ENCODE data around the gene FLT1. TPM values are rescaled to one million over a fixed set of nuclear protein-coding genes. Genes with fewer than 3 reads are reported as not detected.

Gene FLT1
- total RNA-seq, 1 donor from 2014 or later: not detected

- H3K36me3 ChIP-seq (ENCODE audit: control insufficient read depth, insufficient read depth, low read length): no peaks in the 10 kb centered on the region
- FAIRE-seq (no peak), DNase-seq (ENCODE audit: low read depth) (no peak)
- no peak overlapping the region for H3K4me3 ChIP-seq (ENCODE audit: low read depth, low read length)
- TF ChIP-seq CTCF (IDR thresholded peaks at IDR 0.05; ENCODE audit: insufficient read depth, low read length, severe bottlenecking): no peak
- H3K27me3 ChIP-seq (ENCODE audit: control insufficient read depth, insufficient read depth, low read length): no peaks in the 10 kb centered on the region
Observed at GRCh38 chr13:28316129-28316528, 178.8 kb downstream of the FLT1 start.

DNA sequence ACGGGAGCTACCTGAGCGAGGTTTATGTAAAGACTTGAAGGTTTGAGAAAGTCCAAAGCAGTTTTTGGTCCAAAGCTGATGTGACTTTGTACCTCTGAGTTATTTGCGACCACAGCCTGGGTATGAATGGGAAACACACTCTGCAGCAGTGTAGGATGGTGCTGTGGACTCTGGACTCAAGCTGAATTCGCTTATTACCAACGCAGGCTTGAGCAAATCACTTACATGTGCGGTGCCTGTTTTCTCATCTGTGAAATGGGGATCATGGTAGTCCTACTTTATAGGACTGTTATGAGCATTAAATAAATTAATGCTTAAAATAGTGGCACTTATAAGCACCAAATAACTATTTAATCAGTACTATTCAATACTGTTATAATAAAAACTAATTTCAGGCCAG lies 180.0 kb downstream of the FLT1 start:
- H3K4me3 ChIP-seq (ENCODE audit: low read depth, low read length): no peak overlapping the region
- TF ChIP-seq CTCF (IDR thresholded peaks at IDR 0.05; ENCODE audit: insufficient read depth, low read length, severe bottlenecking): no peak
- H3K36me3 ChIP-seq (ENCODE audit: control insufficient read depth, insufficient read depth, low read length): no peaks in the 10 kb centered on the region
- no peaks in the 10 kb centered on the region for H3K27me3 ChIP-seq (ENCODE audit: control insufficient read depth, insufficient read depth, low read length)
- FAIRE-seq (no peak), DNase-seq (ENCODE audit: low read depth) (no peak)

- H3K36me3 ChIP-seq (ENCODE audit: control insufficient read depth, insufficient read depth, low read length): no peaks in the 10 kb centered on the region
- FAIRE-seq (no peak), DNase-seq (ENCODE audit: low read depth) (no peak)
- no peak overlapping the region for H3K4me3 ChIP-seq (ENCODE audit: low read depth, low read length)
- TF ChIP-seq CTCF (IDR thresholded peaks at IDR 0.05; ENCODE audit: insufficient read depth, low read length, severe bottlenecking): no peak
- no peaks in the 10 kb centered on the region for H3K27me3 ChIP-seq (ENCODE audit: control insufficient read depth, insufficient read depth, low read length)
Observed at GRCh38 chr13:28313579-28313978, 181.3 kb downstream of the FLT1 start.

GRCh38 chr13:28306325-28306724 lies 188.6 kb downstream of the FLT1 start:
- H3K36me3 ChIP-seq (ENCODE audit: control insufficient read depth, insufficient read depth, low read length): no peaks in the 10 kb centered on the region
- no peaks in the 10 kb centered on the region for H3K27me3 ChIP-seq (ENCODE audit: control insufficient read depth, insufficient read depth, low read length)
- DNase-seq (ENCODE audit: low read depth) (no peak), FAIRE-seq (no peak)
- TF ChIP-seq CTCF (IDR thresholded peaks at IDR 0.05; ENCODE audit: insufficient read depth, low read length, severe bottlenecking): no peak
- no peak overlapping the region for H3K4me3 ChIP-seq (ENCODE audit: low read depth, low read length)

DNA sequence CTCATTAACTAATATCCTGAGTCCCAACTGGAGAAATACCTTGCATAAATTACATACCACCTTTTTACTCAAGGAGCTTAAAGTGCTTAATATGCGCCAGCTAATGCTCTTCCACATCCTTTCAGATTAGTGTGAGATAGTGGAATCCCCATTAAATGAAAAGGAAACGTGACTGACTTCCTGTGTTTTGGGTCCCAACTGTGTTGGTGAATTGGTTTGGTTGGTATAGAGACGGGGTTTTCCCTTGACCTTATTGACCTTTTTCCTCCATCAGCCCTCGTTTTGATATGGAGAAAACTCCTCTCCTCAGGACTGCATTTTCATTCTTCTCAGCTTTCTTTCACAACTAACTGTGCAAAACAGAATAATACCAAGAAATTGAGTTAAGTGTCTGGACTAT lies 193.1 kb downstream of the FLT1 start:
- no peak for TF ChIP-seq CTCF (IDR thresholded peaks at IDR 0.05; ENCODE audit: insufficient read depth, low read length, severe bottlenecking)
- Histone ChIP-seq H3K36me3 (ENCODE audit: control insufficient read depth, insufficient read depth, low read length) (no peaks in the 10 kb centered on the region), H3K4me3 (ENCODE audit: low read depth, low read length) (no peak overlapping the region), H3K27me3 (ENCODE audit: control insufficient read depth, insufficient read depth, low read length) (no peaks in the 10 kb centered on the region)
- FAIRE-seq (no peak), DNase-seq (ENCODE audit: low read depth) (no peak)

DNA sequence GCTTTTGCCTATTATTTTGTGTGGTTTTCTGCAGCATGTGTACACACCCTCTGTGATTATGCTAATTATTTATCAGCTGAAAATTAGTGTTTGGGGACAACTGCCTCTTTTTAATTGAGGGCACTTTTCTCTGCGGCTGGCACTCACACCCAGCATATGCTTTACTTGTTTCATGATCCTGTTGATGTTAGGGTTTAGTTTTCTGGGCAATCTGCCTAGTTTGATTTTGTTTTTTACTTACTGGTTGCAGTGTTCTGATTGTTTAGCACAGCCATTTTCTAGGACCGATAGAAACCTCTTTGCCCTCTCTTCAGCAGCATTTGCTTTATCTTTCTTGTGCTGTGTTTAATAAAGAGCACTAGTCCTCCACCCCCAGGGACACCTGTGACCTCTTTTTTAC lies 195.0 kb downstream of the FLT1 start:
- TF ChIP-seq CTCF (IDR thresholded peaks at IDR 0.05; ENCODE audit: insufficient read depth, low read length, severe bottlenecking): no peak
- DNase-seq (ENCODE audit: low read depth) (no peak), FAIRE-seq (no peak)
- Histone ChIP-seq H3K4me3 (ENCODE audit: low read depth, low read length) (no peak overlapping the region), H3K27me3 (ENCODE audit: control insufficient read depth, insufficient read depth, low read length) (no peaks in the 10 kb centered on the region), H3K36me3 (ENCODE audit: control insufficient read depth, insufficient read depth, low read length) (no peaks in the 10 kb centered on the region)

Measured in bronchial epithelial cell (primary cell).